ENCODE measurements around the gene MAD1L1. TPM values are rescaled to one million over a fixed set of nuclear protein-coding genes. Genes with fewer than 3 reads are reported as not detected.

The MAD1L1 gene
- total and polyA plus RNA-seq, 2 of the 13 experiments (the other 11 are each of a cell fraction or from before 2014, with no cell fraction given) = 17.4 to 64.7 TPM

GRCh38 chr7:2212906-2213305, 19.8 kb downstream of the MAD1L1 start (continued):
- no peak for TF ChIP-seq UBTF (CRISPR knock-in tag; IDR thresholded peaks at IDR 0.05)
- TF ChIP-seq NR0B2 (CRISPR knock-in tag; IDR thresholded peaks at IDR 0.05) = no peak
- no peak for TF ChIP-seq MLLT10 (CRISPR knock-in tag; IDR thresholded peaks at IDR 0.05)
- TF ChIP-seq BRF2 (CRISPR knock-in tag; IDR thresholded peaks at IDR 0.05) = no peak
- TF ChIP-seq ZNF546 (CRISPR knock-in tag; conservative IDR thresholded peaks at IDR 0.05) = no peak

GRCh38 chr7:2211926-2212325, 20.8 kb downstream of the MAD1L1 start:
- H3K27me3 ChIP-seq (ENCODE audit: control insufficient read depth in 1 of 2, insufficient read depth in 2 of 2, low read length in 2 of 2) = no peaks in the 10 kb centered on the region
- peaks cover 31 to 91% of the 10 kb centered on the region in 2 experiments; a peak in 4 of 5 replicates for H3K36me3 ChIP-seq (replicated peaks in 1 of 2; ENCODE audit: control insufficient read depth in 1 of 2, insufficient read depth in 2 of 2, low read length in 2 of 2)
- intact Hi-C loops (cut with micrococcal nuclease; ENCODE audit: unreplicated experiment) = no loop called here
- H2AFZ ChIP-seq (ENCODE audit: low read length) = no peak overlapping the region
- ATAC-seq (no peak), DNase-seq (ENCODE audit: low spot score) (no peak), FAIRE-seq (no peak)
- no peak overlapping the region for H3K27ac ChIP-seq (ENCODE audit: extremely low read length, insufficient read depth, low read length)
- no peaks in the 10 kb centered on the region for H3K79me2 ChIP-seq (ENCODE audit: insufficient read depth, low read length)
- no peak overlapping the region for H3K9ac ChIP-seq (ENCODE audit: insufficient read depth, low read depth, low read length)
- H3K4me1 ChIP-seq (ENCODE audit: insufficient read depth, low read length) = no peaks in the 10 kb centered on the region
- no peak overlapping the region for H3K4me3 ChIP-seq (replicated peaks in 1 of 3; ENCODE audit: insufficient read depth in 1 of 3, low read depth in 2 of 3, low read length in 3 of 3)
- ChIA-PET POLR2A (no interaction called here), CTCF (ENCODE audit: low intra/inter-chr PET ratio, low total read pairs) (no interaction called here)
- no peaks in the 10 kb centered on the region for H4K20me1 ChIP-seq (ENCODE audit: insufficient read depth, low read length)
- 100% methylated on average over 6 of the region's 13 CpGs for WGBS (ENCODE audit: low lambda C conversion rate)
- in situ Hi-C loops (cut with HindIII; ENCODE audit: extremely low pct_ligation_motif_present, low pct_unique_long_range_greater_than_20kb) = loop anchor here (10.0 to 25.0 kb wide), 2 partner anchors 417 to 625 kb away; no protein-coding TSS in a partner anchor
- TF ChIP-seq ZNF446 (CRISPR knock-in tag; IDR thresholded peaks at IDR 0.05) = no peak
- TF ChIP-seq RARA (CRISPR knock-in tag; IDR thresholded peaks at IDR 0.05) = no peak
- H3K4me2 ChIP-seq (ENCODE audit: low read depth, low read length) = no peak overlapping the region
- no TSS peak for BruUV-seq (replicated peaks)
- H3K9me3 ChIP-seq (ENCODE audit: low read length) = no peaks in the 10 kb centered on the region

Data from HepG2 (cell line).